ENCODE data around the gene PRND. TPM values are rescaled to one million over a fixed set of nuclear protein-coding genes. Genes with fewer than 3 reads are reported as not detected.

Gene PRND
- polyA plus RNA-seq, 3 donors: not detected

DNA sequence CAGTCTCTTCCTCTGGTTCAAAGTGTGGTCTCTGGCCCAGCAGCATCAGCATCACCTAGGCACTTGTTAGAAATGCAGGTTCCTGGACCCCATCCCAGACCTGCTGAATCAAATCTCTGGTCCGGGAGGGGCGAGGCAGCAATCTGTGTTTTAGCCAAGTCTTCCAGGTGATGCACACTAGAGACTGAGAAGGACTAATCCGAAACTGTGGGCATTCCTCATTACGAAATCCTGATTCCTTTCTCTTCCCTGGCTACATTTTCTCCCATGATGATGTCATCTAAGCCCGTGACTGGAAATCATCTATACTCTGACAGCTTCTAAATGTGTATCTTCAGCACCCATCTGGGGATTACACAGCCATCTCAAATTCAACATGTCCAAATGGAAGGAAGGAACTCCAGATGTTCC lies 39.7 kb upstream of the PRND start:
- Mint-ChIP-seq H3K4me3 (peak overlapping the region in 1 of 2 donors; percentile 13), H3K36me3 (no peaks in the 10 kb centered on the region), H3K27me3 (ENCODE audit: low read depth in 3 of 3) (peaks cover 2 to 7% (median 4%) of the 10 kb centered on the region in 3 donors), H3K27ac (peak overlapping the region in 2 of 7 donors; percentile 2 to 83), H3K9me3 (peaks cover 0 to 2% (median 0%) of the 10 kb centered on the region in 7 donors), H3K4me1 (peaks cover 21% of the 10 kb centered on the region)
- intact Hi-C loops (cut with micrococcal nuclease): no loop called here
- H2AFZ ChIP-seq (ENCODE audit: insufficient read depth, low read depth, low read length, poor library complexity, severe bottlenecking): peak overlapping the region; percentile 17
- no peaks in the 10 kb centered on the region for H3K36me3 ChIP-seq (replicated peaks in 1 of 2; ENCODE audit: control insufficient read depth in 1 of 2, insufficient read depth in 2 of 2, low read length in 2 of 2)
- 95% methylated on average over 5 of the region's 5 CpGs for WGBS (ENCODE audit: insufficient coverage)
- H4K20me1 ChIP-seq (ENCODE audit: insufficient read depth, low read length): no peaks in the 10 kb centered on the region
- H3K79me2 ChIP-seq (ENCODE audit: insufficient read depth, low read length): peaks cover 7% of the 10 kb centered on the region
- H3K9ac ChIP-seq (ENCODE audit: insufficient read depth, low read length, poor library complexity, severe bottlenecking): no peak overlapping the region
- H3K27ac ChIP-seq (ENCODE audit: low read depth in 1 of 2, low read length in 2 of 2): no peak overlapping the region
- peaks cover 8 to 29% of the 10 kb centered on the region in 2 donors for H3K4me1 ChIP-seq (ENCODE audit: control insufficient read depth in 1 of 2, insufficient read depth in 2 of 2, low read length in 2 of 2)
- no peaks in the 10 kb centered on the region for H3K9me3 ChIP-seq (replicated peaks in 1 of 2; ENCODE audit: control insufficient read depth in 1 of 2, insufficient read depth in 1 of 2, low read length in 2 of 2)
- no peak overlapping the region for H3K4me3 ChIP-seq (replicated peaks in 1 of 3; ENCODE audit: low read depth in 2 of 3, low read length in 3 of 3)
- DNase-seq: no peak
- TF ChIP-seq, protein P1, sequence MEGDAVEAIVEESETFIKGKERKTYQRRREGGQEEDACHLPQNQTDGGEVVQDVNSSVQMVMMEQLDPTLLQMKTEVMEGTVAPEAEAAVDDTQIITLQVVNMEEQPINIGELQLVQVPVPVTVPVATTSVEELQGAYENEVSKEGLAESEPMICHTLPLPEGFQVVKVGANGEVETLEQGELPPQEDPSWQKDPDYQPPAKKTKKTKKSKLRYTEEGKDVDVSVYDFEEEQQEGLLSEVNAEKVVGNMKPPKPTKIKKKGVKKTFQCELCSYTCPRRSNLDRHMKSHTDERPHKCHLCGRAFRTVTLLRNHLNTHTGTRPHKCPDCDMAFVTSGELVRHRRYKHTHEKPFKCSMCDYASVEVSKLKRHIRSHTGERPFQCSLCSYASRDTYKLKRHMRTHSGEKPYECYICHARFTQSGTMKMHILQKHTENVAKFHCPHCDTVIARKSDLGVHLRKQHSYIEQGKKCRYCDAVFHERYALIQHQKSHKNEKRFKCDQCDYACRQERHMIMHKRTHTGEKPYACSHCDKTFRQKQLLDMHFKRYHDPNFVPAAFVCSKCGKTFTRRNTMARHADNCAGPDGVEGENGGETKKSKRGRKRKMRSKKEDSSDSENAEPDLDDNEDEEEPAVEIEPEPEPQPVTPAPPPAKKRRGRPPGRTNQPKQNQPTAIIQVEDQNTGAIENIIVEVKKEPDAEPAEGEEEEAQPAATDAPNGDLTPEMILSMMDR (IDR thresholded peaks at IDR 0.05): no peak
- H3K27me3 ChIP-seq (ENCODE audit: control insufficient read depth in 2 of 2, insufficient read depth in 2 of 2, low read length in 2 of 2): no peaks in the 10 kb centered on the region
- H3K4me2 ChIP-seq (replicated peaks; ENCODE audit: extremely low read depth, low read length, poor library complexity, severe bottlenecking): no peak overlapping the region

DNA sequence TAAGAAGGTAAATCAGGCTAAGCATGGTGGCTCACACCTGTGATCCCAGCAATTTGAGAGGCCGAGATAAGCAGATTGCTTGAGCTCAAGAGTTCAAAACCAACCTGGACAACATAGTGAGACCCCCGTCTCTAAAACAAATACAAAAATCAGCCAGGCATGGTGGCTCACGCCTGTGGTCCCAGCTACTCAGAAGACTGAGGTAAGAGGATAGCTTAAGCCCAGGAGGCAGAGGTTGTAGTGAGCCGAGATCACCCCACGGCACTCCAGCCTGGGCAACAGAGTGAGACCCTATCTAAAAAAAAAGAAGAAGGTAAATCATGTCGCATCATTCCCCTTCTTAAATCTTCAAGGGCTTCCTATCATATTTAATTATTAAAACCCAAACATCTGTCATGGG lies 39.0 kb upstream of the PRND start:
- Histone ChIP-seq H3K27me3 (ENCODE audit: control insufficient read depth in 2 of 2, insufficient read depth in 2 of 2, low read length in 2 of 2) (no peaks in the 10 kb centered on the region), H3K79me2 (ENCODE audit: insufficient read depth, low read length) (peaks cover 14% of the 10 kb centered on the region), H2AFZ (ENCODE audit: insufficient read depth, low read depth, low read length, poor library complexity, severe bottlenecking) (no peak overlapping the region), H3K27ac (ENCODE audit: low read depth in 1 of 2, low read length in 2 of 2) (no peak overlapping the region), H4K20me1 (ENCODE audit: insufficient read depth, low read length) (peaks cover 6% of the 10 kb centered on the region), H3K36me3 (replicated peaks in 1 of 2; ENCODE audit: control insufficient read depth in 1 of 2, insufficient read depth in 2 of 2, low read length in 2 of 2) (no peaks in the 10 kb centered on the region), H3K4me2 (replicated peaks; ENCODE audit: extremely low read depth, low read length, poor library complexity, severe bottlenecking) (no peak overlapping the region), H3K4me3 (replicated peaks in 1 of 3; ENCODE audit: low read depth in 2 of 3, low read length in 3 of 3) (no peak overlapping the region), H3K9me3 (replicated peaks in 1 of 2; ENCODE audit: control insufficient read depth in 1 of 2, insufficient read depth in 1 of 2, low read length in 2 of 2) (no peaks in the 10 kb centered on the region), H3K4me1 (ENCODE audit: control insufficient read depth in 1 of 2, insufficient read depth in 2 of 2, low read length in 2 of 2) (peaks cover 13 to 35% of the 10 kb centered on the region in 2 donors), H3K9ac (ENCODE audit: insufficient read depth, low read length, poor library complexity, severe bottlenecking) (no peak overlapping the region)
- TF ChIP-seq, protein P1 (IDR thresholded peaks at IDR 0.05): no peak
- no peak for DNase-seq
- Mint-ChIP-seq H3K4me1 (peaks cover 27% of the 10 kb centered on the region), H3K4me3 (no peak overlapping the region), H3K27me3 (ENCODE audit: low read depth in 3 of 3) (peaks cover 2 to 7% (median 4%) of the 10 kb centered on the region in 3 donors), H3K9me3 (peaks cover 0 to 4% (median 0%) of the 10 kb centered on the region in 7 donors), H3K27ac (no peak overlapping the region), H3K36me3 (no peaks in the 10 kb centered on the region)
- WGBS (ENCODE audit: insufficient coverage): 100% methylated on average over 1 of the region's 6 CpGs
- intact Hi-C loops (cut with micrococcal nuclease): no loop called here

Data from CD14-positive monocyte (primary cell).